ENCODE data around the gene NFIB. TPM values are rescaled to one million over a fixed set of nuclear protein-coding genes. Genes with fewer than 3 reads are reported as not detected.

Gene NFIB
- total RNA-seq, 2 experiments from 2014 or later: not detected

GRCh38 chr9:14189146-14189545 is 124.8 kb downstream of the NFIB start:
- ATAC-seq: no peak
- Mint-ChIP-seq H3K4me3 (no peak overlapping the region), H3K9me3 (no peaks in the 10 kb centered on the region), H3K27me3 (no peaks in the 10 kb centered on the region), H3K36me3 (ENCODE audit: low read depth) (no peaks in the 10 kb centered on the region), H3K27ac (no peak overlapping the region), H3K4me1 (ENCODE audit: low read depth) (no peaks in the 10 kb centered on the region)
- DNase-seq: no peak
- no peak for TF ChIP-seq CTCF (IDR thresholded peaks at IDR 0.05)
- intact Hi-C loops (cut with micrococcal nuclease): no loop called here
- POLR2A ChIA-PET: no interaction called here
- CTCF ChIA-PET: interaction anchor here (1.2 kb wide), 1 partner anchor 8 kb away, joined by 3 read pairs; no protein-coding TSS in a partner anchor

- intact Hi-C loops (cut with micrococcal nuclease): no loop called here
- POLR2A ChIA-PET: no interaction called here
- no peak overlapping the region for H3K27ac Mint-ChIP-seq
- DNase-seq (no peak), ATAC-seq (no peak)
- no peak for TF ChIP-seq CTCF (IDR thresholded peaks at IDR 0.05)
- H3K4me1 Mint-ChIP-seq (ENCODE audit: low read depth): no peaks in the 10 kb centered on the region
- no peak overlapping the region for H3K4me3 Mint-ChIP-seq
- H3K27me3 Mint-ChIP-seq: no peaks in the 10 kb centered on the region
- CTCF ChIA-PET: interaction anchor here (1.2 kb wide), 1 partner anchor 9 kb away, joined by 3 read pairs; no protein-coding TSS in a partner anchor
- H3K36me3 Mint-ChIP-seq (ENCODE audit: low read depth): no peaks in the 10 kb centered on the region
- no peaks in the 10 kb centered on the region for H3K9me3 Mint-ChIP-seq
Observed at GRCh38 chr9:14188538-14188937, 125.4 kb downstream of the NFIB start.

- DNase-seq (no peak), ATAC-seq (no peak)
- no peaks in the 10 kb centered on the region for H3K4me1 Mint-ChIP-seq (ENCODE audit: low read depth)
- no peaks in the 10 kb centered on the region for H3K27me3 Mint-ChIP-seq
- no peak for TF ChIP-seq CTCF (IDR thresholded peaks at IDR 0.05)
- POLR2A ChIA-PET: no interaction called here
- no peak overlapping the region for H3K27ac Mint-ChIP-seq
- H3K4me3 Mint-ChIP-seq: no peak overlapping the region
- no peaks in the 10 kb centered on the region for H3K36me3 Mint-ChIP-seq (ENCODE audit: low read depth)
- intact Hi-C loops (cut with micrococcal nuclease): no loop called here
- CTCF ChIA-PET: interaction anchor here (1.2 kb wide), 1 partner anchor 9 kb away, joined by 3 read pairs; no protein-coding TSS in a partner anchor
- H3K9me3 Mint-ChIP-seq: no peaks in the 10 kb centered on the region
Observed at GRCh38 chr9:14188011-14188410, 125.9 kb downstream of the NFIB start.

GRCh38 chr9:14186096-14186495 is 127.8 kb downstream of the NFIB start:
- Mint-ChIP-seq H3K27me3 (no peaks in the 10 kb centered on the region), H3K9me3 (no peaks in the 10 kb centered on the region), H3K36me3 (ENCODE audit: low read depth) (no peaks in the 10 kb centered on the region), H3K4me3 (no peak overlapping the region), H3K27ac (no peak overlapping the region), H3K4me1 (ENCODE audit: low read depth) (no peaks in the 10 kb centered on the region)
- ChIA-PET CTCF (no interaction called here), POLR2A (no interaction called here)
- DNase-seq (no peak), ATAC-seq (no peak)
- no peak for TF ChIP-seq CTCF (IDR thresholded peaks at IDR 0.05)
- intact Hi-C loops (cut with micrococcal nuclease): no loop called here

- intact Hi-C loops (cut with micrococcal nuclease): no loop called here
- Mint-ChIP-seq H3K9me3 (no peaks in the 10 kb centered on the region), H3K4me1 (ENCODE audit: low read depth) (no peaks in the 10 kb centered on the region), H3K36me3 (ENCODE audit: low read depth) (no peaks in the 10 kb centered on the region), H3K27ac (no peak overlapping the region), H3K27me3 (no peaks in the 10 kb centered on the region), H3K4me3 (no peak overlapping the region)
- DNase-seq (no peak), ATAC-seq (no peak)
- ChIA-PET POLR2A (no interaction called here), CTCF (no interaction called here)
- no peak for TF ChIP-seq CTCF (IDR thresholded peaks at IDR 0.05)
Observed at GRCh38 chr9:14185016-14185415, 128.9 kb downstream of the NFIB start.
